Loucy (cell line): Measurements from ENCODE around the gene POLE4.
A peak's percentile ranks its signal among the peaks of the same experiment; 100 is the strongest.

ENCODE experiments used
- EZH2phosphoT487 ChIP-seq: fragments of 200-600 bp; IDR thresholded peaks from 2 replicates; pipeline ENCODE4 v1.6.1; 2018; ENCODE audit warnings: antibody characterized with exemption, mild to moderate bottlenecking, moderate library complexity, borderline replicate concordance
- TF ChIP-seq, protein P1 (sequence below): fragments of 200-600 bp; sonication (generic); conservative IDR thresholded peaks from 2 replicates; pipeline ENCODE4 v1.5.1; 2014; ENCODE audit warnings: mild to moderate bottlenecking, antibody characterized with exemption, low read length

DNA sequence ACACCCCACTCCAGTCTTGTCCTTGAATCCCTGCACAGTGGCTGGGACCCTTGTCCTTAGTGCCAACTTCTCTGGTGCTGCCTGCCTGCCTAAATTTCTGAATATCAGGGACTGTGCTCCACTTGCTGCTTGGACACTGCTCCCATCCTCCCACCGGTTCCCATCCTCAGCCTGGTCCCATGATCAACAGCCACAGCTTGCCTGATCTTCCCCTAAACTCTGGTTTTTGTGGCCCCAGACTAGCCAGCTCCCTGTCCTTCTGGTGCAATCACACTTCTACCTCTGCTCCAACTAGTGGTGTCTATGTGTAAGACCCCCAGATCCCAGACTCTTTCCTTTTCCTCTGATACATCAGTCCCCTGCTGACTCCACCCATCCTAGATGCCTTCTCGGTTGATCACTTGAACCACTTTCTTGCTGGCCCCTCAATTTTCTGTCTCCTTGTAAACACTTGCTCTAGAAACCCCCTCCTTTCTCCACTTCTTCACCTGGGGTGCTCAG is 37.2 kb upstream of the POLE4 start:
- TF ChIP-seq, protein P1, sequence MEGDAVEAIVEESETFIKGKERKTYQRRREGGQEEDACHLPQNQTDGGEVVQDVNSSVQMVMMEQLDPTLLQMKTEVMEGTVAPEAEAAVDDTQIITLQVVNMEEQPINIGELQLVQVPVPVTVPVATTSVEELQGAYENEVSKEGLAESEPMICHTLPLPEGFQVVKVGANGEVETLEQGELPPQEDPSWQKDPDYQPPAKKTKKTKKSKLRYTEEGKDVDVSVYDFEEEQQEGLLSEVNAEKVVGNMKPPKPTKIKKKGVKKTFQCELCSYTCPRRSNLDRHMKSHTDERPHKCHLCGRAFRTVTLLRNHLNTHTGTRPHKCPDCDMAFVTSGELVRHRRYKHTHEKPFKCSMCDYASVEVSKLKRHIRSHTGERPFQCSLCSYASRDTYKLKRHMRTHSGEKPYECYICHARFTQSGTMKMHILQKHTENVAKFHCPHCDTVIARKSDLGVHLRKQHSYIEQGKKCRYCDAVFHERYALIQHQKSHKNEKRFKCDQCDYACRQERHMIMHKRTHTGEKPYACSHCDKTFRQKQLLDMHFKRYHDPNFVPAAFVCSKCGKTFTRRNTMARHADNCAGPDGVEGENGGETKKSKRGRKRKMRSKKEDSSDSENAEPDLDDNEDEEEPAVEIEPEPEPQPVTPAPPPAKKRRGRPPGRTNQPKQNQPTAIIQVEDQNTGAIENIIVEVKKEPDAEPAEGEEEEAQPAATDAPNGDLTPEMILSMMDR: 0 out of 2 replicates have a peak, but pooled peaks have one; percentile 19
- TF ChIP-seq EZH2phosphoT487: no peak
